ENCODE data around the gene ICA1L. TPM values are rescaled to one million over a fixed set of nuclear protein-coding genes. Genes with fewer than 3 reads are reported as not detected.
A peak's percentile ranks its signal among the peaks of the same experiment; 100 is the strongest.

Gene ICA1L
- total RNA-seq, 1 experiment from 2014 or later: 4.5 TPM

DNA sequence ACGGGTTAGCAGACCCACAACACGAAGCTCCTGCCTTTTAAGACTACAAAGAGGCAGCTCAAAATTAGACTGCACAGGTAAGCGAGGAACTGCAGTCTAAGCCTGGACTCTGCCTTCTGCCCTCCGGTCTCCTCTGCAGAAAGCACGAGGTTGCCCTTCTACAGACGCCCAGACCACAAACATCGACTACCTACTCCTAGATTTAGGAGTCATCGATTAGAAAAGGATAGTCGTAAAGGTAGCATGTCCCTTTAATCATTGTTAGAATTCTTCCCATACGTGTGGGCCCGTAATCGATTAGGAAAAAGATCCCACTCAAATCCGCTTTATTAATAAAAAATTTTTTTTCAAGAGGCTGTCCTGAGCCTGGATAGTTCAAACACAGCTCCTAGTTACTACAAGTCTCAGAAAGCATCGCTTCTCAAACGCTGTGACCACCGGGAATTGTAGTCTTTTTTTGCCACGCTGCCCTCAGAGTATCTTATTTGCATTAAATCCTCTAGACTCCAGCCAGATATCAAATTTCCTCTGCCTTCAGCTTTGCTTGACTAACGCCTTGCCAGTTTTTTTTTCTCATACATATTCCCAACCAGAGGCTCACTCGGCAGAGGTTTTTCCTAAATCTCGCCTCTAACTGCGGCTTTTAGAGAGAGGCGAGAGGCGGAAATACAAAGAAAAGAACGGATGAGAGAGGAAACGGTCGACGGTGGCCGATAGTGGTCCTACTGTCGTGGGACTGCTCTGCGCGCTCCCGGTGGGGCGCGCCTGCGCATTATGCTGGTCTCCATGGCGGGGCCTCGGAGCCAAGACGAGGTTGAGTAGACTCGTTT, 40.2 kb upstream of the ICA1L start, which contains the start of the genes CARF and WDR12:
TSS of gene CARF (plus strand) at position 764 of the 830 bp plus-strand sequence. CDS start 29,628 bp downstream, outside the sequence.
TSS of gene WDR12 (minus strand) at position 162 of the 830 bp plus-strand sequence. CDS start 197 bp downstream, outside the sequence.
- Histone ChIP-seq H3K56ac (ENCODE audit: insufficient read length, low read depth, low read length) (no peak within 1 kb of the TSS), H3K9ac (ENCODE audit: extremely low read depth, insufficient read length, low read length) (peak within 1 kb of the TSS; percentile 83), H3K23me2 (ENCODE audit: insufficient read length, low read depth, low read length, poor library complexity, severe bottlenecking) (no peaks in the 10 kb centered on the region), H3K79me2 (ENCODE audit: insufficient read depth, low read length) (peaks cover 32% of the 10 kb centered on the region; the same call in 1 of the 2 replicates), H3T11ph (ENCODE audit: low read length) (no peak within 1 kb of the TSS), H2BK20ac (ENCODE audit: low read depth, low read length, poor library complexity, severe bottlenecking) (no peak within 1 kb of the TSS), H3K23ac (ENCODE audit: insufficient read length, low read depth, low read length) (no peak within 1 kb of the TSS), H3K27ac (ENCODE audit: insufficient read length, low read depth, low read length) (peak within 1 kb of the TSS; percentile 79), H3K4me2 (ENCODE audit: insufficient read depth, insufficient read length, low read length) (peak within 1 kb of the TSS; percentile 55), H4K5ac (ENCODE audit: insufficient read length, low read depth, low read length) (peak within 1 kb of the TSS; percentile 1), H3K27me3 (ENCODE audit: insufficient read depth, low read length) (no peaks in the 10 kb centered on the region), H3K9me3 (ENCODE audit: control insufficient read depth, low read depth, low read length) (no peaks in the 10 kb centered on the region), H2BK12ac (ENCODE audit: insufficient read length, low read depth, low read length) (no peak within 1 kb of the TSS), H3K18ac (ENCODE audit: insufficient read length, low read depth, low read length) (peak within 1 kb of the TSS; percentile 56), H3K4me1 (ENCODE audit: insufficient read depth, low read length) (no peaks in the 10 kb centered on the region), H4K20me1 (ENCODE audit: control insufficient read depth, insufficient read depth, insufficient read length) (no peaks in the 10 kb centered on the region), H2AFZ (ENCODE audit: low read length) (peak within 1 kb of the TSS; percentile 99), H4K91ac (ENCODE audit: insufficient read length, low read depth, low read length) (no peak within 1 kb of the TSS), H3K14ac (ENCODE audit: insufficient read depth, low read length) (peak within 1 kb of the TSS; percentile 70; the same call in 1 of the 2 replicates), H3K4ac (ENCODE audit: low read depth, low read length) (no peak within 1 kb of the TSS), H2BK15ac (ENCODE audit: low read depth, low read length) (no peak within 1 kb of the TSS), H2BK5ac (ENCODE audit: insufficient read length, low read length) (no peak within 1 kb of the TSS), H2BK120ac (ENCODE audit: low read depth, low read length, poor library complexity, severe bottlenecking) (no peak within 1 kb of the TSS), H2AK5ac (ENCODE audit: insufficient read length, low read length) (no peak within 1 kb of the TSS), H4K8ac (replicated peaks; ENCODE audit: insufficient read length, low read depth, low read length) (no peak within 1 kb of the TSS), H3K79me1 (ENCODE audit: insufficient read depth, low read depth, low read length, poor library complexity, severe bottlenecking) (peaks cover 5% of the 10 kb centered on the region)
- Mint-ChIP-seq H3K27me3 (ENCODE audit: low read depth) (no peaks in the 10 kb centered on the region), H3K27ac (peak within 1 kb of the TSS; percentile 99), H3K9me3 (no peaks in the 10 kb centered on the region), H3K36me3 (ENCODE audit: insufficient read depth in 1 of 3, low read depth in 3 of 3) (peaks cover 17 to 25% (median 19%) of the 10 kb centered on the region in 3 experiments), H3K4me3 (peak within 1 kb of the TSS; percentile 99 to 100), H3K4me1 (peaks cover 14 to 18% of the 10 kb centered on the region in 2 experiments; a peak in 3 of 4 replicates)
- peak; percentile 92 for DNase-seq
- TF ChIP-seq CTCF (conservative IDR thresholded peaks at IDR 0.05): no peak
- WGBS (ENCODE audit: extremely low coverage, insufficient read length, low lambda C conversion rate): no CpG with 5 or more reads among the region's 39 CpGs
